Inferior parietal cortex (tissue), 1 donor: ENCODE results near the gene SEC31A.
"Not testable (repeated sequence)": the region's sequence is repeated elsewhere in the genome, so short reads cannot be mapped to it uniquely, and the experiment has no call there.

Experiments
- DNase-seq: peaks from one replicate; pipeline ENCODE4 v3.0.0-alpha.2; 2016; ENCODE audit errors: extremely low spot score

Gene SEC31A

DNA sequence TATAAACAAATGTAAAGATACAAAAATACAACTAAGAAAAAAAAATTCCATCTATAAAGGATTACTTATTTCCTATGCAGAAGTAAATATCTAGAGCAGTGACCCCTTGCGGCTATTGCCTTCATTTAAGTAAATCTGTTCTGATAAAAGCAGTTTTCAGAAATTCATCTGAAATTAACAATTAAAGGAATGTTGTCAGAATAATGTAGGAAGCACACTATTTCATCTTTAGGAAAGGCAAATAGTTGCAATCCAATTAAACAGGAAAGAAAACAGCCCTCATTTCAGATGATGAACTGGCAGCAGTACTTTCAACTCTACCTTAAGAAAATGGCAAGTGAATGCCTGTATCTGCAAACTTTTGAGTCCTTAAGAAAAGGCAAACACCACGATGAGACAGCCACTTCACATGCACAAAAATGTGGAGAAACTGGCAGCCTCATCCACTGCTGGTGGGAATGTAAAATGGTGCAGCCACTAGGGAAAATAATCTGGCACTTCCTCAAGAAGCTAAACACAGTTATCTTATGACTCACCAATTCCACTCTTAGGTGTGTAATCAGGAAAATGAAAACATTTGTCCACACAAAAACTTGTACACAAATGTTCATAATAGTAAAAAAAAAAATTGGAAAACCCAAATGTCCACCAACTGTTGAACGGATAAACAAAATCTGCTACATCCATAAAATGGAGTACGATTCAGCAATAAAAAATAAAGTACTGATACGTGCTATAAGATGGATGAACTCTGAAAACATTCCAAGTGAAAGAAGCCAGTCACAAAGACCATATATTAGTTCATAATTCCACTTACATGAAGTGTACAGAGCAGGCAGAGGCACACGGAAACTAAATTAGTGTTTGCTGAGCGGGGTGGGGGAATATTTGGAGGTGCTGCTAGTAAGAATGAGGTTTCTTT, 7.6 kb upstream of the SEC31A start:
- no peak for DNase-seq

- DNase-seq, result no peak
These were observed 5.8 kb upstream of the SEC31A start for GRCh38 chr4:82896755-82897154.

GRCh38 chr4:82893942-82894341, 3.0 kb upstream of the SEC31A start:
- DNase-seq, result no peak

DNA sequence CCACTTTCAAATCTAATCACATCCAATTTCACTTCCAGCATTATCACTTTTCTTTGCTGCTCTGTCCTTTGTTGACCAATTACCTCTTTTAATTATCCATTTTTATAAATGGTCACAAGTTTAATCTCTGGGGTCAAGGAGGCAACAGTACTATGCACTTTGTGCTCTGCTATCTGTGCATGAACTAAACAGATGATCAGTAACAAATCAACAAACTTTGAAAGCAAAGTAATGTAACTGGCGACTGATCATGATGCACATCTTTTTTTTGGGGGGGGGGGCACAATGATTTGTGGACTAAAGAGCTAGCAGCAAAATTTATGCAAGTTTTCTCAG, 1.5 kb upstream of the SEC31A start:
- no peak for DNase-seq

- no peak for DNase-seq
These were observed 934 bp upstream of the SEC31A start for GRCh38 chr4:82891707-82892466.

GRCh38 chr4:82890528-82890900, 439 bp downstream of the SEC31A start:
- no peak for DNase-seq

DNA sequence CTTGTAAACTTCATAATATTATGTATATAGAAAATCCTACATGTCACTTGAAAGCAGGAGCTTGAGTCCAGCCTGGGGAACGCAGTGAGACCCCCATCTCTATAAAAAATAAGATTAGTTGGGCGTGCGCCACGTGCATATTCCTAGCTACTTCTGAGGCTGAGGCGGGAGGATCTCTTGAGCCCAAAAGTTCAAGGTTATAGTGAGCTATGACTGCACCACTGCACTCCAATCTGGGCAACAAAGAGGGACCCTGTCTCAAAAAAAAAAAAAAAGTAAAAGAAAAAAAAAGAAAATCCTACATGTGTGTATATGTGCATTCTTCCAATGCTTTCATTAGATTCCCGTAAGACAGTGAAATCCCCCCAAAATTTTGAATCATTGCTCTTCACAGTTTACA, 1.7 kb downstream of the SEC31A start:
- DNase-seq, result no peak

DNA sequence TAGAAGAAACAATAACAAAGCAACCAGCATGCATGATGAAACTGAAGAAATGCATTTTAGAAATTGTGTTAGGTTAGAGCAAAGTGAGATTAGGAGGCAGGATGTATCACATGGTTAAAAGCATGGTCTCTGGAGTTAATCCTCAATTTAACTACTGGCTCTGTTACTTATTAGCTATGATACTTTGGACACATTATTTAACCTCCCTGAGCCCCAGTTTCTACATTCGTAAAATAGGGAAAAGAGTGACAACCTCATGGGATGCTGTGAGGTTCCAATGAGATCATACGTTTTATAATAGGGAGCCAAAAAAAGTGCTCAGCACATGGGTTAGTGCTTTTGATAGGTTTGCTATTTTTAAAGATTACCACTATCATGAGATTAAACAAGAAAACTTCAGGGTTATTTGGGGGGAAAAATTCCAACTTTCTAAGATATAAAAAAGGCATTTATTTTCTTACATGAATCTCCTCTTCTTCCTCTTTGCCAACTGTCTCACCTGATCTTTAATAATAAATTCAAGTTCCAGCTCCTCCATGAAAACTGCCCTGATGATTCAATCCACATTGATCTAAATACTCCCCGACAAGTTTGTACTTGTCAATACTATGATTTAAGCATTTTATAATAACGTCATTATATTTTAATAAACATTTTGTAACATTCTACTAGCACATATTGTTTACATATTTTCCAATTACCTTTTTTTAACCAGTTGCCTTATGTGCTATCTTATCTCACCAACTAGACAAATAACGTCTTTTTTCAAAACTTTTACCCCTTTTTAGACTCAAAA, 4.6 kb downstream of the SEC31A start:
- DNase-seq, result no peak

GRCh38 chr4:82885410-82885809, 5.5 kb downstream of the SEC31A start:
- DNase-seq, result no peak

DNA sequence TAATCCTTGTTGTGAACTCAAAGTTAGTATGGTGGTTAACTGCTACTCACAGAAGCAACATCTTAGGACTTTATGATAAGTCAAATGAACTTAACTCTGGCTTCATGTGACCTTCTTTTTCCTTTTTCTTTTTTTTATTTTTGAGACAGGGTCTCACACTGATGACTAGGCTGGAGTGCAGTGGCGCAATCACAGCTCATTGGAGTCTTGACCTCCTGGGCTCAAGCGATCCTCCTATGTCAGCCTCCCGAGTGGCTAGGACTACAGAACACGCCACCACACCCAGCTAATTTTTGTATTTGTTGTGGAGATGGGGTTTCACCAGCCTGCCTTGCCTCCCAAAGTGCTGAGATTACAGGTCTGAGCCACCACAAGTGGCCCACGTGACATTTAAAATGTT, 22.4 kb downstream of the SEC31A start:
- no peak for DNase-seq

- no peak for DNase-seq
These were observed 24.1 kb downstream of the SEC31A start for GRCh38 chr4:82866706-82867385.

DNA sequence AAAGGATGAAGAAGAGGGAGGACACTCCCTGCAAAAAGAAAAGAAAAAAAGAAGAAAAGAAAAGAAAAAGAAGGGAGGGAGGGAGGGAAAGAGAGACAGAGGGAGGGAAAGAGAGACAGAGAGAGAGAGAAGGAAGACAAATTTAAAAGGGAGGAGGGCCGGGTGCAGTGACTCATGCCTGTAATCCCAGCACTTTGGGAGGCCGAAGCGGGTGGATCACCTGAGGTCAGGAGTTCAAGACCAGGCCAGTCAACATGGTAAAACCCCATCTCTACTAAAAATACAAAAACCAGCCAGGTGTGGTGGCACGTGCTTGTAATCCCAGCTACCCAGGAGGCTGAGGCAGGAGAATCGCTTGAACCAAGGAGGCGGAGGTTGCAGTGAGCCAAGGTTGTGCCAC, 24.9 kb downstream of the SEC31A start:
- not testable (repeated sequence) for DNase-seq

DNA sequence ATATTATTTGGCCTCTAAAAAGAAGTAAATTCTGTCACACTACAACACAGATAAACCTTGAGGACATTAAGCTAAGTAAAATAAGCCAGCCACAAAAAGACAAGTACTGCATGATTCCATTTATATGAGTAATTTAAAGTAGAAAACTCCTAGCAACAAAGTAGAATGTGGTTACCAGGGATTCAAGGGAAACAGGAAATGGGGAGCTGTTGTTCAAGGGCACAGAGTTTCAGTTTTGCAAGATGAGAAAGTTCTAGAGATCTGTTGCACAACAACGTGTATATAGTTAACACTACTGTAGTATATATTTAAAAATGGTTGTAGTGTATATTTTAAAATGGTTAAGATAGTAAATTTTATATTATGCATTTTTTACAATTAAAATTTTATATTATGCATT, 25.4 kb downstream of the SEC31A start:
- DNase-seq, result no peak

- no peak for DNase-seq
These were observed 26.5 kb downstream of the SEC31A start for GRCh38 chr4:82864336-82864979.

DNA sequence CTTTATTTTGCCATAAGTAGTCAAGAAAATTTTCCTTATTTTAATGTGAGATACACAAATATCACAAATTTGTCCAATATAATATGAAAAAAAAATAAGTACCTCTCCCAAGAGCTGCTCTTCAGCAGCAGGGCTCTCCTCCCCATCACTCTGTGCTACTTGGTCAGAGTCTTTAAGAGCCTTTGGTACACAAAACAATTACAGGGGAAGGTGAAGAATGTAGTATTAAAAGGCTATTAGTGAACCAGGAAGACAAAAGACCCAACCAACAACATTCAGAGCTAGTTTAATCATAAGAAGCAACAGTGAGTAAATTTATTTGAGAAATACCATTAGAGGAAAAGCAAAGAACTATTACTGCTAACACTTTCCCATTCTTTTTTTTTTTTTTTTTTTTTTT, 29.4 kb downstream of the SEC31A start:
- no peak for DNase-seq

DNA sequence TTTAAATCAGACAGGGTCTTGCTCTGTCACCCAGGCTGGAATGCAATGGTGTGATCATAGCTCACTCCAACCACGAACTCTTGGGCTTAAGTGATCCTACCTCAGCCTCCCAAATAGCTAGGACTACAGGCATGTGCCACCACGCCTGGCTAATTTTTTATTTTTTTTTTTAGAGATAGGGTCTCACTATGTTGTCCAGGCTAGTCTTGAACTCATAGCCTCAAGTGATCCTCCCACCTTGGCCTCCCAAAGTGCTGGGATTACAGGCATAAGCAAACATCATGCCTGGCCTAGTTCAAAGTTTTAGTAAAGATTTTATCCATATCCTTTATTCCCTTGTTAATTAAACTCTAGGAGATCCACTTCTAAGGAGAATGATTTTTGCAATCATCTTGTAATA, 30.5 kb downstream of the SEC31A start:
- not testable (repeated sequence) for DNase-seq

DNA sequence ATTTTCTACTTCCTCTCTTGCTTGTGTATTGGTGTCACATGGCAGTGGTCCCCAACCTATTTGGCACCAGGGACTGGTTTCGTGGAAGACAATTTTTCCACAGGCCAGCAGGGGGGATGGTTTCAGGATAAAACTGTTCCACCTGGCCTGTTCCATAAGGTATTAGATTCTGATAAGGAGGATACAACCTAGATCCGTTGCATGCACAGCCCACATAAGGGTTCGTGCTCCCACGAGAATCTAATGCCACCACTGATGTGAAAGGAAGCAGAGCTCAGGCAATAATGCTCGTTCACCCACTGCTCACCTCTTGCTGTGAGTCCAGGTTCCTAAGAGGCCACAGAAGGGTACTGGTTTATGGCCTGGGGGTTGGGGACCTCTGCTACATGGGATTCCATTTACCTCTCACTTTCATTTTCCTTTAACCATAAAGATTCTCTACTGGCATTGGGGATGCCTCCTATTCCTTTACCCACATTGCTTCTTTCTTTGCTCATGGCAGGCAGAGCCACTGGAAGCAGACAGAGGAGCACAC, 38.1 kb downstream of the SEC31A start:
- DNase-seq, result no peak

DNA sequence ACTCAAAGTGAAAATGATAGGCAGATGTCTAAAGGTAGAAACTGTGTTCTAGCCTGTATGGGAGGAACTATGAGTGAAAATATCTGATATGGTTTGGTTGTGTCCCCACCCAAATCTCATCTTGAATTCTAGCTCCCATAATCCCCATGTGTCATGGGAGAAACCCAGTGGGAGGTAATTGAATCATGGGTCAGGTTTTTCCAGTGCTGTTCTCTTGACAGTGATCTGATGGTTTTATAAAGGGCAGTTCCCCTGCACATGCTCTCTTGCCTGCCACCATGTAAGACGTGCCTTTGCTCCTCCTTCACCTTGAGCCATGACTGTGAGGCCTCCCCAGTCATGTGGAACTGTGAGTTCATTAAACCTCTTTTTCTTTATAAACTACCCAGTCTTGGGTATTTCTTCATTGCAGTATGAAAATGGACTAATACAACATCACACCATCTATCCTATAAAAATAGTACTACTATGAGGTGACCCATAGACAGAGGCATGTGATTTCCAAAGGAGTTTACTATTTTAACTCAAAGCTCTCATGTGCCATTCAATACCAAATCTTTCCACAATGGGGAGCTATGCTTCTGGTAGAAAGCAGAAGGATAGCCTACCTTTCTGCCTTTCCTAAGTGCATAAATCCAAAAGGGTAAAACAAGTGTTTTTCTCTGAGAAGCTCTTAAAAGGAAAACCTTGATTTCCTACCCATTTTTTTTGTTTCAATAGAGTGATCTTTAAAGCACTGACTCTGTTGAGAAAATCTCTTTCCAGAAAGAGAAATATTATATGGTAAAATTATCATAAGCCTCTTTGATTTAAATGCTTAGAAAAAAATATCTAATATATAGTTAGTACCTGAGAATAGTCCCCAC, 38.8 kb downstream of the SEC31A start:
- DNase-seq, result peak; percentile 21

DNA sequence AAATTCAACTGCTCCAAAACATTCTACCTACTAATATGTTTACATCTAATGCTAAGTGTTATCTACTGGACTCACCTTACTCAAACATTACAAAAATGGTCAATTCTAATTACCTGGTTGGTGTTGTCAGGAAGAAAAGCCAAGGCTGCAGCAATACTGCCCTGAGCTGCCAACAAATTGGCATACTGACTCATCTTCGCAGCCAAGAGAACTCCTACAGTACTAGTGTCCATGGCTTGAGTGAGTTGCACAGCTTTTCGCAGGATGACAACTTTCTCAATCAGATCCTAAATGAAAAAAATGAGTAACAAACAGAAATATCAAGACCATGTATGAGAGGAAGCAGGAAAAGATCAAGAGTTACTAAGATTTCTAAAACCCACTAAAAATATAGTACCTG, 39.6 kb downstream of the SEC31A start:
- DNase-seq, result no peak

- DNase-seq, result no peak
These were observed 40.3 kb downstream of the SEC31A start for GRCh38 chr4:82850684-82851083.
